Duodenal mucosa (tissue), 2 donors: ENCODE results near the gene COL5A1.

Experiments used
- H3K27ac ChIP-seq: one replicate; pipeline ENCODE4 v1.7.0; 2013; ENCODE audit warnings: low read depth, low read length
- H3K27me3 ChIP-seq, 2 donors: one replicate each; pipeline ENCODE4 v1.7.0; 2013; ENCODE audit warnings: low read length in 2 of 2, control low read depth in 1 of 2; ENCODE audit not compliant: insufficient read depth in 2 of 2, control insufficient read depth in 1 of 2
- H3K36me3 ChIP-seq, 2 donors: one replicate each; pipeline ENCODE4 v1.7.0; 2013; ENCODE audit warnings: low read length in 2 of 2, control low read depth in 1 of 2; ENCODE audit not compliant: insufficient read depth in 2 of 2, control insufficient read depth in 1 of 2
- H3K4me1 ChIP-seq, 2 donors: one replicate each; pipeline ENCODE4 v1.7.0; 2013; ENCODE audit warnings: low read length in 2 of 2, control low read depth in 1 of 2; ENCODE audit not compliant: insufficient read depth in 2 of 2, control insufficient read depth in 1 of 2
- H3K4me3 ChIP-seq, 2 donors: one replicate each; pipeline ENCODE4 v1.7.0; 2013; ENCODE audit warnings: low read length in 2 of 2, low read depth in 1 of 2
- H3K9ac ChIP-seq, 2 donors: one replicate each; pipeline ENCODE4 v1.7.0; 2013; ENCODE audit warnings: low read length in 2 of 2, low read depth in 1 of 2
- H3K9me3 ChIP-seq, 2 donors: one replicate each; pipeline ENCODE4 v1.7.0; 2013; ENCODE audit warnings: low read length in 2 of 2, control low read depth in 1 of 2; ENCODE audit not compliant: control insufficient read depth in 1 of 2

Gene COL5A1

GRCh38 chr9:134739660-134739968, 98.0 kb downstream of the COL5A1 start:
- H3K27ac ChIP-seq = no peak overlapping the region
- no peak overlapping the region for H3K9ac ChIP-seq
- peaks cover 5 to 8% of the 10 kb centered on the region in 2 donors for H3K9me3 ChIP-seq
- no peaks in the 10 kb centered on the region for H3K27me3 ChIP-seq
- peaks cover 0 to 7% of the 10 kb centered on the region in 2 donors for H3K36me3 ChIP-seq
- no peaks in the 10 kb centered on the region for H3K4me1 ChIP-seq
- no peak overlapping the region for H3K4me3 ChIP-seq

- H3K9me3 ChIP-seq = peaks cover 10 to 11% of the 10 kb centered on the region in 2 donors
- H3K27me3 ChIP-seq = no peaks in the 10 kb centered on the region
- H3K36me3 ChIP-seq = peaks cover 0 to 10% of the 10 kb centered on the region in 2 donors
Observed at GRCh38 chr9:134740071-134740470, 98.5 kb downstream of the COL5A1 start.

GRCh38 chr9:134741846-134742245, 100.2 kb downstream of the COL5A1 start:
- Histone ChIP-seq H3K4me3 (no peak overlapping the region), H3K4me1 (no peaks in the 10 kb centered on the region), H3K27ac (no peak overlapping the region), H3K27me3 (no peaks in the 10 kb centered on the region), H3K9me3 (peaks cover 11% of the 10 kb centered on the region in 2 donors), H3K9ac (no peak overlapping the region), H3K36me3 (peaks cover 0 to 18% of the 10 kb centered on the region in 2 donors)

More at GRCh38 chr9:134740071-134740470, 98.5 kb downstream of the COL5A1 start:
- Histone ChIP-seq H3K9ac (no peak overlapping the region), H3K4me3 (no peak overlapping the region), H3K27ac (no peak overlapping the region), H3K4me1 (no peaks in the 10 kb centered on the region)

- H3K4me1 ChIP-seq = no peaks in the 10 kb centered on the region
- no peaks in the 10 kb centered on the region for H3K27me3 ChIP-seq
- H3K27ac ChIP-seq = no peak overlapping the region
- H3K4me3 ChIP-seq = no peak overlapping the region
- H3K9ac ChIP-seq = no peak overlapping the region
- peaks cover 19% of the 10 kb centered on the region in 2 donors for H3K9me3 ChIP-seq
- H3K36me3 ChIP-seq = peaks cover 0 to 28% of the 10 kb centered on the region in 2 donors
Observed at GRCh38 chr9:134742822-134743535, 101.4 kb downstream of the COL5A1 start.

- H3K36me3 ChIP-seq = peaks cover 0 to 31% of the 10 kb centered on the region in 2 donors
- H3K9ac ChIP-seq = no peak overlapping the region
- H3K27ac ChIP-seq = no peak overlapping the region
- H3K27me3 ChIP-seq = no peaks in the 10 kb centered on the region
- H3K4me1 ChIP-seq = no peaks in the 10 kb centered on the region
- H3K4me3 ChIP-seq = no peak overlapping the region
- H3K9me3 ChIP-seq = peaks cover 22% of the 10 kb centered on the region in 2 donors
Observed at GRCh38 chr9:134743853-134744252, 102.2 kb downstream of the COL5A1 start.

- peaks cover 0 to 31% of the 10 kb centered on the region in 2 donors for H3K36me3 ChIP-seq
- no peaks in the 10 kb centered on the region for H3K27me3 ChIP-seq
- peaks cover 22% of the 10 kb centered on the region in 2 donors for H3K9me3 ChIP-seq
- no peaks in the 10 kb centered on the region for H3K4me1 ChIP-seq
- H3K9ac ChIP-seq = no peak overlapping the region
- no peak overlapping the region for H3K27ac ChIP-seq
- H3K4me3 ChIP-seq = no peak overlapping the region
Observed at GRCh38 chr9:134744385-134745295, 103.0 kb downstream of the COL5A1 start.

GRCh38 chr9:134747951-134748489, 106.4 kb downstream of the COL5A1 start:
- H3K27ac ChIP-seq = no peak overlapping the region
- H3K4me1 ChIP-seq = no peaks in the 10 kb centered on the region
- H3K4me3 ChIP-seq = peak overlapping the region in 1 of 2 donors; percentile 9
- peaks cover 0 to 31% of the 10 kb centered on the region in 2 donors for H3K36me3 ChIP-seq
- no peaks in the 10 kb centered on the region for H3K27me3 ChIP-seq
- peak overlapping the region in 1 of 2 donors; percentile 3 for H3K9ac ChIP-seq
- peaks cover 22% of the 10 kb centered on the region in 2 donors for H3K9me3 ChIP-seq

GRCh38 chr9:134748591-134748990, 107.0 kb downstream of the COL5A1 start:
- Histone ChIP-seq H3K27ac (no peak overlapping the region), H3K4me3 (no peak overlapping the region), H3K27me3 (no peaks in the 10 kb centered on the region), H3K36me3 (peaks cover 0 to 31% of the 10 kb centered on the region in 2 donors), H3K4me1 (no peaks in the 10 kb centered on the region), H3K9ac (no peak overlapping the region), H3K9me3 (peaks cover 22% of the 10 kb centered on the region in 2 donors)

- H3K9me3 ChIP-seq = peaks cover 11% of the 10 kb centered on the region in 2 donors
- no peak overlapping the region for H3K27ac ChIP-seq
- no peak overlapping the region for H3K4me3 ChIP-seq
- H3K36me3 ChIP-seq = peaks cover 0 to 21% of the 10 kb centered on the region in 2 donors
- no peaks in the 10 kb centered on the region for H3K27me3 ChIP-seq
- no peaks in the 10 kb centered on the region for H3K4me1 ChIP-seq
- no peak overlapping the region for H3K9ac ChIP-seq
Observed at GRCh38 chr9:134750450-134751155, 109.0 kb downstream of the COL5A1 start.
